CD4-positive, alpha-beta T cell treated with Interleukin-4 for 4 hours (primary cell): ENCODE measurements around the gene APBA1.

ENCODE experiments used
- DNase-seq: peaks from one replicate; pipeline ENCODE4 v3.0.0-alpha.2; 2020

Gene APBA1

DNA sequence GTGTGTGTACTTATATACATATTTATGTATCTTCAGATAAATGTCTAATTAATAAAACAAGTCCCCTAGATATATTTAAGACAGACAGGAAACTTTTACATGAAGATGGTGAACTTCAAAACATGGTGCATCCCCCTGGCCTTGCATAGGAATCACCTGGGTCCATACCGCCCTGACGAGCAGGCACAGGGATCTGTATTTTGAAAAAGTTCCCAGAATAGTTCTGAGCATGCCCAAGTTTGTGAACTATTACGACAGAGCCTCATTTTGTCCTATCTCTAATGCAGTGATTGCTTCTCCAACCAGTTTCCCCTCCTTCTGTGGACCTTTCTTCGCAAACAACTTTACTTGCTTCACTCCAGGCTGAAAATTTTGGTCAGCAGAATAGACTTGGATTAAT, 98.1 kb downstream of the APBA1 start:
- no peak for DNase-seq

DNA sequence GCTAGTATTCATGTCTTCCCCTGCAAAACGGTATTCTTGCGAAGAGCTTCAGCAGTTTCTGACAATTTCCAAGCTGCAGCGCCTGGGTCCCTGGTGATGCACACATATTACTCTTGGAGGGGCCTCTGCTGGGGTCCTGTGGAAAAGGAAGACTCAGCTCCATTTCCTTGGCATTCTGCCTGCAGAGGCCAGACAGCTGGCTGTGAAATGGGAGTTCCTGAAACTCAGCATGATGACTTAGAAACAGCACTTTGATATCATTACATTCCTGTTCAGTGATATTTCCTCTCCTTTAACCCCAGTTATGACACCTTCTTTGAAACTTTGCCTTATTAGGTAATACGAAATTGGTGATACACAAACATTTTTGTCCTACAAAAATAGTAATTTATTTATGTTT, 98.5 kb downstream of the APBA1 start:
- DNase-seq = no peak

DNA sequence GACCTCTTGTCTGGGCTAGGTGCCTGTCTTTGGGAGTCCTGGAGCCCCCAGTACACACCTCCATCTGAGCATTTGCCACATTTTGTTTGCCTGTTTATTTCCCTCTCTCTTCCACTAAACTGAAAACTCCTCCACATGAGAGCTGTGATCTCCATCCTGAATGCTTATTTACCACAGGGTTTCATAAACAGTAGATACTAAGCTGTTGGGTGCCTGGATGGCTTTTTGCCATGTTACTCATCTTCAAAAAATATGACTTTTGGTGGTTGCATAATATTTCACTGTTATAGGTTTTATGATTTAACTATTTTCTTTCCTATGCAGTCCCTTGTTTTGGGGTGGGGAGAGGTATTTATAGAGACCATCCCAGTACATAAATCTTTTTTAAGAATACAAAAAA, 99.6 kb downstream of the APBA1 start:
- DNase-seq = no peak

DNA sequence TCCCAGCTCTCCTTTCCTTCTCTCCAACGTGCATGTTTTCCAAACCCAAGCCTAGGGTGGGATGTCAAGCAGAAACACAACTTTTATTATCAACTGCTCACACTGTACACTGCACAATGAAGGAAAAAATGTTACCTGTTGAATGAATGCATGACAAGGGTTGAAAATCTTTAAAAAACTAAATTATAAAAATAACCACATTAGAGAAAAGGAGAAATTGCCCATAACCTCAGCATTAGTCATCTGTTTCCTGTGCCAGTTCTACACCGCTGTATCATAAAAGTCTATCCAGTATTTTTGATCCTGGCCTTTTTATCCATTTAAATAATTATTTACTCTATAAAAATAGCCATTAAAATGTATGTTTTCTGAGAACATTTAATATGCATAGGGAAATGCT, 101.1 kb downstream of the APBA1 start:
- DNase-seq = no peak

DNA sequence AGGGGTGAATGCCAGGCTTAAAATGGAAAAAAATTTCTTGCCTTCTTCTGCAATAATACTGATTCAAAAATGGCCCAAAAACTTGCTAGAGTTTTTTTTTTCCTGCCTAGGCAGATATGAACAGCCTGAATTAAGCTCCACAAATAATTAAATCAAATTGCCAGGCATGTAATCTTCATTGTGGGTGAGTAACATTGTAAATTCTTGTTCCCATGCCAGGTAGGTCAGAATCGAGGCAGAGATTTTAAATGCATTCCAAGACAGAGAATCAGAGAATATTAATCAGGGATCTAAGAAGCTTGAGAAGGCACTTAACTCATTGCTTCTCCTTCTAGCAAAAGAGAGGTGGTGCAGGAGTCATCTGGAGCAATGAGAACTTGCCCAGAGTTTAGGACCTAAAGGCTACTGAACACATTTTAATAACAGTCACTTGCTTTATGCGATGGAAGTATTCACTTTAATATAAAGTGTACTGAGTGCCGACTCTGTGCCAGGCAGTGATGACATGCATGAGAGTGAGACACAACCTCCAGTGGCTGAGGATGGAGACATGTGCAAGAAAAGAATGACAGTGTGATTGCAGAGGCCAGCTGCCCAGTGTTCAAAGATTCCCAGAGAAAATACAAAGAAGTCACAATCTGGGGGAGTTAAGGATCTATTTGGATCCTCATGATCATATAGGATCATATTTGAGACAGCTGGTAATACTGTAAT, 102.3 kb downstream of the APBA1 start:
- DNase-seq = no peak

DNA sequence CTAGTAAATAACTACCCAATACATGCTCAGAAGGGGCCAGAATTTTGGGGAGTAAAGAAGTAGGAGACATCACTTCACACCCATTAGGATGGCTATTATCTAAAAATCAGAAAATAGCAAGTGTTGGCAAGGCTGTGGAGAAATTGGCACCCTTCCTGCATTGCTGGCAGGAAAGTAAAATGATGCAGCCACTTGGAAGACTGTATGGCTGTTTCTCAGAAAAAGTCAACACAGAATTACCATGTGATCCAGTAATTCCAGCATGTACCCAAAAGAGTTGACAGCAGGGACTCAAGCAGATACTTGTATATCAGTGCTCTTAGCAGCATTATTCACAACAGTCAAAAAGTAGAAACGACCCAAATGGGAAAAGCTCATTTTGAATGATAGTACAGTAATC, 107.6 kb downstream of the APBA1 start:
- DNase-seq = no peak

DNA sequence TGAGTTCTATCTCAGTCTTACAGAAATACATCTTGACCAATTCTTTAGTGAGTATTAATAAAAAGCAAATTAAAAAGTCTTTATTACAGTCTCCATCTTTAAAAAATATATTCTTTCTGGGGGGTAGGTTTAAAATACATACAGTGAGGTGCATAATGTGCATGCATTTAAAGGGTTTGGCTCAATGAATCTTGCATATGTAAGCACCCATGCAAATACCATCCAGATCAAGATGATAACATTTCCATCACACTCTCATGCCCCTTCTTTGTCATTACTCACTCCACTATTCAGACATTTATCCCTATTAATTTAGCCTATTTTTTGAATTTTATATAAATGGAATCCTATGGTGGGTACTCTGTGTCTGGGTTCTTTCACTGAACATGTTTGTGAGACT, 113.0 kb downstream of the APBA1 start:
- no peak for DNase-seq

DNA sequence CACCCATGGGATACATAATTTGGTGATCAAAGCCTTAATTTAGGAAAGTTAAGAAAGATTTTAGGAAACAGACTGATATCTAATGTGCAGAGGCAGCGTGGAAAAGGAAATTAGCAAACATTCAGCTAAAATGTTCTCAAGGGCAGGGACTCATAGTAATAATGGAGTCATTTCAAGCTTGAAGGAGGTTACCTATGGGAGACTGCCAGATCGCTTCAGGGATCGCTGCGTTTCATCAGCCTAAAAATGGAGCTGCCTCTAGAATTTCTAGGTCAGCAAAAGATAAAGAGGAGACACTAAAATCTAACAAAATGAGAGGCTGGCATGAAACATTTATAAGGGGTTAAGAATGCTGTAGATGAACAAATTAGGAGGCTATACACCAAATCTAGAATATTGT, 115.5 kb downstream of the APBA1 start:
- no peak for DNase-seq

DNA sequence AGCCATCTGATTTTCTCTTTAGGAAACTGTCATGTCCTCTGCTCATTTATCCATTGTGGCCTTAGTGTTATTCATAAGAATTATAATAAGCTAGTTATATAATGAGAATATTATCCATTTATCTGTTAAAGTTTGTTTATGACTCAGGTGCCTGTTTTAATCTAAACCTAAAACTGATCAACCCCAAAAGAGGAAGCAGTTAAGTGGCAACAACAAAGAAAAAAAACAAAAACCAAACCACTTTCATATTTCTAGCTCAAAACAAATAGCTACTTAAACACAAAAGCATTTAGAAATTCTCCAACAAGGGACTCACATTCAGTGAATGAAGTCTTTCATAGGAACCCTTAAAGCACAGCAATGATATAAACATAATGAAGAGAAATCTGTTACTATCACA, 116.4 kb downstream of the APBA1 start:
- no peak for DNase-seq

DNA sequence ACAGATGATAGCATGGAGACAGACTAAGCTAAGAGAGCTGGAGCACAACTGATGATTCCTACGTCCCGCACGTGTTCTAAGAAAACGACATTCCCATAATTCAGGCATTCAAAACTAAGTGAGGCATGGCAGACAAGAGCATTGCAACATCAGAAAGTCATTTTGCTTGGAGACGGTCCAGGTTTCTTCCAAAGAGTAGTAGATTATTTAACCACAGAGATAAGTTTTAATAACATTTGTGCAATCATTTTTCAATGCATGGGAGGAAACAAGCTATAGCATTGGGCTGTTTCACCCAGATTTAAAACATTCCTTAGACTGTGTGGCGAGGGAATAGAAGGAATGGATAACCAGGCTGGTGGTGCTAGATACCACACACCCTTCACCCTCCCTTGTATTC, 117.2 kb downstream of the APBA1 start:
- no peak for DNase-seq

DNA sequence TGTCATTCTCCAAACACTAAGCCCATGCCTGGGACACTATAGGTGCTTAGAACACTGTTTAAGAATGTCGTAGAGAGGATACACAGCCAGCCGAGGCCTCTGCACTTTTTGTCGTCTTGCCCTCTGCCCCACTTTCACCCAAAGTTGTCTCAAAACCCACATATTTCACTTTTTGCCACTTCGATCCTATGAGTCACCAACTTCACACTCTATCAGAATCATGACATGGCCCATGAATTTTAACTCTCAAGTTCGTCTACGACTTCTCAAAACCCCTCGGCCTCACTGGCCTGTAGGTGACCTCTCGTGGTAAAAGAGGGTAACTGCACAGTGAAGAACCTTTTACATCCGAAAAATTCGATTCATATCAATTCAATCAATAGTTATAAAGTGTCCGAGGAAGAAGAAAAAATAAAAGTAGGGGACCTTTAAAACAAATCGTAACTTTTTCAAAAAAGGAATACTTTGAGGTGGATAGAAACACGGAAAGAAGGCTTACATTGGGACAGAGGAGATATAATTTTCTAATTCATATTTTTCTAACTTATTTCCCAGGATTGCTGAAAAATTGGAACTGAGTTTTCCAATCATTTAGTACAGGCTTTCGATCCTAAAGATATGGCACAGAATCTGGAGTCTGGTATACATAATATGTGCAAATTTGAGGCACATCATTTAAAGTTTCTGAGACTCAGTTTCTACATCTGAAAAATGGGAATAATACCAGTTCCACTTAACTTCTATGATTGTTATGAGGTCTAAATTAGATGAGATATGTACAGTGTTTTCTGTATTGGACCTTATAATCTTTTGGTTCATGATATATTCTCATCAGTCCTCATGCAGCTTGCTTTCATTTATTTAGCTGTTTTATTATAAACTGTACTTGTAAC, 122.6 kb downstream of the APBA1 start:
- peak; percentile 50 for DNase-seq

DNA sequence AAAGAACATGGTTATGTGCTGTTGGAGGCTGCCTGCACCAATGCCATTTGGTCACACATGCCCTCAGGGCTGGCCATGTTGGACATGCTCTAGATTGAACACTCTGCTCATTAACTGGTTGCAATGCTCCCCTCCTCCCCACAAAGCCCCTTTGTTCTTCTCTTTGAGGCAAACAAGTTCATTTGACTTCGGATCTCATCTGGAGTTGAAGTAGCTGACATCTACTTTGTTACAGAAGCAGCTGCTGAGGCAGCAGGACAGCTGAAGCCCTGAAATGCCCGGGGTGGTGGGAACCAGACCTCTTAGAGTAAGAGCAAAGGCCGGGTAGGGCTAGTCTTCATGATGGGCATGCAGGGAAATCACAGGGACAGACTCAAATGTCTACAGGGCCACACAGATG, 123.5 kb downstream of the APBA1 start:
- no peak for DNase-seq

DNA sequence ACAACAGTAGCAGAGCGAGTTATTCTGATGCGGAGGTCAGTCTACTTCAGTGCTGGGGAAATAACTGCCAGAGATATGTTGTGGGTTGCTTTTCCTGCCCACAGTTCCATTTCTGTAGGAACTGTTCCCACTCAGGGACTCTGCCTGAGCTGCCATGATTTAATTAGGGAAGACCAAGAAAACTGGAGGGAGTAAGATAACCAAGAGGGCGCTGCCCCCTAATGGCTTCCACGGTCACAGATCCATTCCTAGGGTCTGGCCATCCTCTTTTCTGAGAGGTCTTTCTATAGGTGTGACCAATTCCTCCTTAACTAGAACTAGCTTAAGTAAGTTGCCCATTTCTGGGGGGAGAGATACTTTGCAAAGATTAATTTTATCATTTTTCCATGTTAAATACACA, 125.9 kb downstream of the APBA1 start:
- DNase-seq = no peak

DNA sequence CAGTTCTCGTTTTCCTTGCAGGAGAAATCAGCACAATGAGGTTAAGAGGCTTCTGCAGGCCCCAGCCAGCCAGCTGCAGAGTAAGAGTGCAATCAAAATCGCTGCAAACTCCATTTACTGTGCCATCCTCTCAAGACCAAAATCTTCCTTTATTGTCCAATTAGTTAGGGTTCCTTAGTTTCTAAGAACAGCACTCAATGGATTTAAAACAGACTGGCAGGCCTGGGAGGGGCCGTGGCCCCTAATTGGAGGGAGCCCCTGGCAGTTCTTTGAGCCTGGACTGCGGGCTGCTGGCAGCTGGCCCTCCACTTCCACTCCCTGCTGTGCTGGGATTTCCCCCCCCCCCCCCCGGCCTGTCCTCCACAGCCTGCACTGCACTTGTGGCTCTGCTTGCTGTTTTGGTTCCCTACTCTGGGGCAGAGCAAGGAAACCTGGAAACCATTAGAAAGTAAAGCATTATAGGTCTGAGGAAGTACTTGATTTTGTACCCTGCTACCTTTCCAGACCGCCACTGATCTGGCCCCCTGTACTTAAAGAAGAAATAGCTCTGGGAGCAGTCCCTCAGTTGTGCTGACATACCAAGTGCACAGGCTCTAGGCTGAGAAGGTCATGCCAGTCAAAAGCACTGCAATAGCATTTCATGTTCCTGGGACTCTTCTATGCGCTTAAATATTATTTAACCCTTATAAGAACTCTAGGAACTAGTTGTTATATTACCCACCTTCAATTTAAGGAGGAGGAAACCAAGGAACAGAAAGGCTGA, 129.0 kb downstream of the APBA1 start:
- no peak for DNase-seq

DNA sequence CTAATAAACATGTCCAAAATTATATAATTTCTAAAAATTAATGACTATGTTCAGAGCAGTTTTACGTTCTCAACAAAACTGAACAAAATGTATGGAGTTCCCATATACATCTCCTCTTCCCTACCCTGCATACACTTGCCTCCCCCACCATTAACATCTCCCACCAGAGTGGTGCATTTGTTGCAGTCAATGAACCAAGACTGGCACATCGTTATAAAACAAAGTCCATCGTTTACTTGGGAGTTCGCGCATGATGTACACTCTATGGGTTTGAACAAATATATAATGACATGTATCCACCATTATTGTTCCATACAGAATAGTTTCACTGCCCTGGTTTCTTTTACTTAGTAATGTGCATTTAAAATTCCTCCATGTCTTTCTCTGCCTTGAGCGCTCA, 130.1 kb downstream of the APBA1 start:
- no peak for DNase-seq

DNA sequence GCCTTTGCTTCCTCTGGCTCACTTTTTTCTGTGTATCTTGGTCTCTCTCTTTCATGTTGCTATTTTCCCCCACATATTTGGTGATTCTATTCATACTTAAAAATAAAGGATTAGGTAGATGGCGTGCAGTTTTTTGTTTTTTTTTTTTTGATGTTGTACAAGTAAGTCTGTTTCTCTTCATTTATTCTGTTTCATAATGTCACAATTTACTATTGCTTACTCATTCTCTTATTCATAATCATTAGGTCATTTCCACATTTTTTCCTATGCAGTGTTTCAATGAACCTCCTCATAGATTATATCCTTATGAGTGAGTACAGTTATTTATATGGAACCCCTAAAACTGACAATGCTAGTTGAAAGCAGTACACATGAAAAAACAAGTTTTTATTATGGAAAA, 136.3 kb downstream of the APBA1 start:
- DNase-seq = no peak

DNA sequence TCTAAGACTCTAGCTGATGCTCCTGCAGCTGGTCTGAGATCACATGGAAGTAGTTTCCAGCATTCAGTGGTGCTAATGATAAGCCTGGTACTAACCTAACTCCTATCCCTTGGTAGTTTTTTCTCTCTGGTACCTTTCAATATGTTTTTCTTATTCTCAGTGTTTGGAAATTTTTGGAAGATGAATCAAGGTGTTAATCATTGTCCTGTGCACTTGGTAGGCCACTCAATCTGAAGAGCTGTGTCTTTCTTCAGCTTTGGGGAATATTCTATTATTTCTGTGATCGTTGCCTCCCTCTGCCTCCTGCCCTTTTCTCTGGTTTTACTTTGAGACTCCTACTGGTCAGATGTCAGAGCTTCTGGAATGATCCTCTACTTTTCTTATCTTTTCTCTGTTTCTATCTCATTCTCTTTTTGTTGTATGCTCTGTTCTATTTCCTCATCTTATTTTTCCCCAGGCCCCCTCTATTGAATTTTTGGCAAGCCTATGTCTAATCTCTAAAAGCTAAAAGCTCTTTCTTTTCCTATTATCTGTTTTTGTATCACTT, 136.8 kb downstream of the APBA1 start:
- DNase-seq = no peak

DNA sequence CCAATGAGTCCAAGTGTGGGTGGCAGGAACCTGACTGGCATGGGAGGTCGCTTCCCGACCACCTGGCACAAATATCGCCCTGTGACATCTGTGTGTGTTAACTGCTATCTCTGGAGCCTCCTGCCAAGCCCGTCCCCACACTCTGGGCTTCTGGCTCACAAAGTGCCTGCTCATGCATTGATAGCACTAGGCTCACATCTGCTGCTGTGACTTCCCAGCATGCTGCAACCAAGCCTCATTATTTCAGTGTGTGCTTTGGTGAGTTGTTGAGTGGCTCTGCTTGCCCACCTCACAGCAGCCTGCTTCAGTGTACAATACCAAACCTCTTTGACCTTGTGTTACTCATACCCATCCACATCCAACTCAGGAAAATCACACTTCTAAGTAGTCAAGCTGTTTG, 139.8 kb downstream of the APBA1 start:
- DNase-seq = no peak

DNA sequence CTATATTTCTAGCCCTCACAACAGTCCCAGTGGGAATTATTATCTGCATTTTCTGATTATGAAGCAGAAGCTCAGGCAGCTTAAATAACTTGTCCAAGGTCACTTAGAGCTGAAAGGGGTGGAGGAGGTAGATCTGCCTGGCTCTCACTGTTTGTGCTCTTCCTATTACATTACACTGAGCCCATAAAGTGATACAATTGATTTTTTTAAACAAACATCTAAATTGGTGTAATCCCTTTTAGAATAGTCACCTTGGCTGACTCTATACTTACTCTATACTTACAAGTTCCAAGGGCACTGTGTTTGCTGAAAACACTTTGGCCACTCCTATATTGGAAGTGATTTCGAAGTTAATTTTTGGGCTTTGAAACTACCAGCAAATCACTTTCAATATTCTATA, 144.7 kb downstream of the APBA1 start:
- no peak for DNase-seq

DNA sequence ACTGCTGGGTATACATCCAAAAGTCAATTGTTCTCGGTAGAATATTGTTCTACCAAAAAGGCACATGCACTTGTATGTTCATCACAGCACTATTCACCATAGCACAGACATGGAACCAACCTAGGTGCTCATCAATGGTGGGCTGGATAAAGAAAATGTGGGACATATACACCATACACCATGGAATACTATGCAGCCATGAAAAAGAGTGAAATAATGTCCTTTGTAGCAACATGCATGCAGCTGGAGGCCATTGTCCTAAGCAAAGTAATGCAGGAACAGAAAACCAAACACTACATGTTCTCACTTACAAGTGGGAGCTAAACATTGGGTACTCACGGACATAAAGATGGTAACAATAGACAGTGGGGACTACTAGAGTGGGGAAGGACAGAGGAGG, 145.5 kb downstream of the APBA1 start:
- DNase-seq = no peak

DNA sequence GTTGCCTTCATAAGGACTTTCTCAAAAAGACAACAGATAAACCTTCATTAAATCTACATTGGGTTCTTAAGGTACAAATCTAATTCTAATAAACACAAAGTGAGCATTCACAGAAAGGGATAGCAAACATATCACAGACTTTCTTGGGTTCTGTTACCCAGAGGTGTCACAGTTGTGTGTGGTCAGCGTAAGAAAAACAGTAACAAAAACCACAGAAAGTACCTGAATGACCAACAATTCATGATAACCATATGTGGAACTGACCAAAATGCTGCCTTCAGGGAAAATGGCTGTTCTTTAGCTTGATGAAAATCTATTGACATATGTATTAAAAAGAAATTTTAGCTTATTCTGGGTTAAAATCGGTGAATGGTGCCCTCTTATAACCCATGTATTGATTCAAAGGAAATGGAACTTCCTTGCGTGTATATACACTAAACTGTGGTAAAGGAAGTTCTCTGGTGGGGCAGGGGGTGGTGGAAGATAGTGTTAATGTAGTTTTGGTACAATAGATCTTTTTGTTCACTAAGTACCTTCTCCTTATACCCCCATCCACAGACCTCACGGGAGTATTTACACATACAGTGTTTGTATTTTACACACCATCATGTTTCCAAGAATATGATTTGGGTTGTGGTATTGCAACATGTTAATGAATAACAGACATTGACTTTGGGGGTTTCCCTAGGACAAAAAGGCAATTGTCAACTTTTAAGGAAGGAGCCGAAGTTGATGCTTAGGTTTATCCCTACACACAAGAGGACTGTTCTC, 152.5 kb downstream of the APBA1 start:
- no peak for DNase-seq
